ENCODE measurements around the gene VAC14. TPM values are rescaled to one million over a fixed set of nuclear protein-coding genes. Genes with fewer than 3 reads are reported as not detected.

The VAC14 gene
- polyA plus RNA-seq, 2 of the 4 experiments (the other 2 are of a cell fraction), result 25.3 to 27.0 TPM

- no peak for TF ChIP-seq GATA3 (IDR thresholded peaks at IDR 0.05; ENCODE audit: borderline replicate concordance)
- no peak for TF ChIP-seq HOXB13 (CRISPR knock-in tag; IDR thresholded peaks at IDR 0.05; ENCODE audit: low read depth)
- TF ChIP-seq HOXB5 (CRISPR knock-in tag; IDR thresholded peaks at IDR 0.05), result no peak
- TF ChIP-seq ZFP36 (IDR thresholded peaks at IDR 0.05; ENCODE audit: borderline replicate concordance, partially characterized antibody), result no peak
- no peak for TF ChIP-seq CHD4 (IDR thresholded peaks at IDR 0.05; ENCODE audit: borderline replicate concordance)
- TF ChIP-seq POLR2AphosphoS2 (conservative IDR thresholded peaks at IDR 0.05; ENCODE audit: low read length), result no peak
Observed at GRCh38 chr16:70730031-70730430, 70.9 kb downstream of the VAC14 start (continued).

GRCh38 chr16:70729292-70729691 lies 71.7 kb downstream of the VAC14 start:
- ChIA-PET CTCF (interaction anchor here (0.8 to 3.5 kb wide), 4 partner anchors 9 to 41 kb away, joined by 3 to 23 read pairs (median 8); no protein-coding TSS in a partner anchor), POLR2A (no interaction called here)
- H3K27ac ChIP-seq, result no peak overlapping the region
- DNase-seq (ENCODE audit: low read depth in 1 of 2, low spot score in 1 of 2) (no peak), ATAC-seq (no peak), FAIRE-seq (no peak)
- H3K9me3 ChIP-seq, result no peaks in the 10 kb centered on the region
- no peaks in the 10 kb centered on the region for H3K4me1 ChIP-seq
- no peak overlapping the region for H3K4me3 ChIP-seq
- whole genome bisulfite sequencing (ENCODE audit: missing lambda C conversion rate), result 93% methylated on average over 8 of the region's 8 CpGs
- no peak overlapping the region for H3K4me2 ChIP-seq
- TF ChIP-seq, protein P1, sequence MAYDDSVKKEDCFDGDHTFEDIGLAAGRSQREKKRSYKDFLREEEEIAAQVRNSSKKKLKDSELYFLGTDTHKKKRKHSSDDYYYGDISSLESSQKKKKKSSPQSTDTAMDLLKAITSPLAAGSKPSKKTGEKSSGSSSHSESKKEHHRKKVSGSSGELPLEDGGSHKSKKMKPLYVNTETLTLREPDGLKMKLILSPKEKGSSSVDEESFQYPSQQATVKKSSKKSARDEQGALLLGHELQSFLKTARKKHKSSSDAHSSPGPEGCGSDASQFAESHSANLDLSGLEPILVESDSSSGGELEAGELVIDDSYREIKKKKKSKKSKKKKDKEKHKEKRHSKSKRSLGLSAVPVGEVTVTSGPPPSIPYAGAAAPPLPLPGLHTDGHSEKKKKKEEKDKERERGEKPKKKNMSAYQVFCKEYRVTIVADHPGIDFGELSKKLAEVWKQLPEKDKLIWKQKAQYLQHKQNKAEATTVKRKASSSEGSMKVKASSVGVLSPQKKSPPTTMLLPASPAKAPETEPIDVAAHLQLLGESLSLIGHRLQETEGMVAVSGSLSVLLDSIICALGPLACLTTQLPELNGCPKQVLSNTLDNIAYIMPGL (CRISPR knock-in tag; IDR thresholded peaks at IDR 0.05; ENCODE audit: borderline replicate concordance), result no peak
- TF ChIP-seq PHF8 (IDR thresholded peaks at IDR 0.05; ENCODE audit: borderline replicate concordance, low read depth), result no peak
- TF ChIP-seq JUNB (IDR thresholded peaks at IDR 0.05), result no peak
- TF ChIP-seq REST (IDR thresholded peaks at IDR 0.05), result no peak
- TF ChIP-seq ZNF302 (CRISPR knock-in tag; IDR thresholded peaks at IDR 0.05), result no peak

- no peak overlapping the region for H3K4me2 ChIP-seq
- no peaks in the 10 kb centered on the region for H3K9me3 ChIP-seq
- ChIA-PET CTCF (interaction anchor here (1.4 to 3.5 kb wide), 3 partner anchors 10 to 46 kb away, joined by 5 to 23 read pairs (median 5); no protein-coding TSS in a partner anchor), POLR2A (no interaction called here)
- FAIRE-seq (no peak), DNase-seq (ENCODE audit: low read depth in 1 of 2, low spot score in 1 of 2) (no peak), ATAC-seq (no peak)
- no peaks in the 10 kb centered on the region for H3K4me1 ChIP-seq
- no peak overlapping the region for H3K4me3 ChIP-seq
- TF ChIP-seq HEYL (CRISPR knock-in tag; IDR thresholded peaks at IDR 0.05) (no peak), POLR2A (IDR thresholded peaks at IDR 0.05; ENCODE audit: low read length) (no peak), RFX5 (IDR thresholded peaks at IDR 0.05) (no peak), CHD2 (IDR thresholded peaks at IDR 0.05; ENCODE audit: low read length, partially characterized antibody) (no peak), CBX2 (IDR thresholded peaks at IDR 0.05; ENCODE audit: borderline replicate concordance, low read depth) (no peak), FOXS1 (CRISPR knock-in tag; IDR thresholded peaks at IDR 0.05) (no peak), EP300 (IDR thresholded peaks at IDR 0.05) (no peak), JUN (IDR thresholded peaks at IDR 0.05) (no peak), KDM5A (IDR thresholded peaks at IDR 0.05) (no peak), HDAC2 (IDR thresholded peaks at IDR 0.05) (no peak), NFE2L2 (conservative IDR thresholded peaks at IDR 0.05; ENCODE audit: low read length) (no peak), MAX (IDR thresholded peaks at IDR 0.05) (no peak)
- H3K27ac ChIP-seq, result no peak overlapping the region
- 94% methylated on average over 9 of the region's 9 CpGs for WGBS (ENCODE audit: missing lambda C conversion rate)
Observed at GRCh38 chr16:70728150-70728549, 72.8 kb downstream of the VAC14 start.

Measured in A549 (cell line).